CD4-positive, alpha-beta T cell treated with Interleukin-4 for 4 hours (primary cell): ENCODE measurements around the gene LGALS9B.
"Not testable (repeated sequence)": the region's sequence is repeated elsewhere in the genome, so short reads cannot be mapped to it uniquely, and the experiment has no call there.

Experiments used
- DNase-seq: peaks from one replicate; pipeline ENCODE4 v3.0.0-alpha.2; 2020

LGALS9B gene

DNA sequence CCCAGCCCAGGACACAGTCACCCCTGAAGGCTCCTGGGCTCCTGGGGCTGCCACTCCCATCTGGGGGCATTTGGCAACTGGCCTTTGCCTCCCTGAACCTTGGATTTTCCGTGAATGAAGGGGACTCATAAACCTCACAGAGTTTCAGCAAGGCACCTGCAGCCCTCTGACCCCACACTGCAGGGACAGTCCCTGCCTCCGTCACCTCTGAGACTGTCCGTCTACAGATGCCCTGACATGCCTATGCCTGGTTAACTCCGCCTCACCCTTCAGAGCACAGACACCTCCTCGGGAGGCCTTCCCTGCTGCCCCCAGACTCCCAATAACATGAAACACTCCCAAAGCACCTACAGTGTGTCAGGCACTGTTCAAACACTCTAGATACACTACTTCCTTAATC is 786 bp downstream of the LGALS9B start:
- DNase-seq: not testable (repeated sequence)

DNA sequence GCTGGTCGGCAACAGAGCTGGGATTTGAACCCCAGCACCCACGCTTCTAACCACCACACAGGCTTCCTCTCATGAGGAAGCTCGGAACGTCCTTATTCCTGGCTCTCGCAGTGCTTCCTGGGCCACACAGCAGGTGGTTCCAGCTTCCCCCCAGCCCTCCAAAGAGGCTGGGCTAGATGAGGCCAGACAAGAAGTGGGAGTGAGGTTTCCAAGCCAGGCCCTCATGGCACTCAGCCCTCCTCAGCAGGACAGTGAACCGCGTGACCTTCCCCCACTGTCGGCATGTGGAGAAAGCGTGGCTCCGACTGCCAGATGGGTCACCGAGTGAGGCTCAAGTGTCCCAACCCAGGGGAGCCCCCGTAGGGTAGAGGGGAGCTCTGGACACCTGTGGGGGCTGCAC is 1.8 kb downstream of the LGALS9B start:
- not testable (repeated sequence) for DNase-seq

DNA sequence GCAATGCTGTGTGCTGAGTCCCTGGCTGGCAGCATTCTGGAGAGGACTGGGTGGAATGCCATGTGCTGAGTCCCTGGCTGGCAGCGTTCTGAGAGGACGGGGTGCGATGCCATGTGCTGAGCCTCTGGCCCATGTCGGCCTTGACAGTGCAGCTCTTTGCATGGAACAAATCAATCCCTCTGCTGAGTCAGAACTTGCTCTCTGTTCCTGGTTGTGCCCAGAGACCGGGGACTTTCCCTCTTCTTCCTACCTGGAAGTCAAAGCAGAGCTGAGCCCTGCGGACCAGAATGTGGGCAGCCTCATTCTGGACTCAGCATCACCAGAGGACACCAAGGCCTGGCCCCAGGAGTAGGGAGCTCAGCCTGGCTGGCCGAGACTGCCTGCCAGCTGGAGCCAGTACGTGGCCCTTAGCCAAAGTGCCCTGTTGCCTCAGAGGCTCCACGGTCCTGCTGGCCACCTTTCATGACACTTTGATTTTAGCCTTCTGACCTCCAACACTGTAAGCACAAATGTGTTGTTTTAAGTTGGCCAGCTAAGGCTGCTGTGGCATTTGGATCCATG is 2.4 kb downstream of the LGALS9B start:
- DNase-seq: not testable (repeated sequence)

DNA sequence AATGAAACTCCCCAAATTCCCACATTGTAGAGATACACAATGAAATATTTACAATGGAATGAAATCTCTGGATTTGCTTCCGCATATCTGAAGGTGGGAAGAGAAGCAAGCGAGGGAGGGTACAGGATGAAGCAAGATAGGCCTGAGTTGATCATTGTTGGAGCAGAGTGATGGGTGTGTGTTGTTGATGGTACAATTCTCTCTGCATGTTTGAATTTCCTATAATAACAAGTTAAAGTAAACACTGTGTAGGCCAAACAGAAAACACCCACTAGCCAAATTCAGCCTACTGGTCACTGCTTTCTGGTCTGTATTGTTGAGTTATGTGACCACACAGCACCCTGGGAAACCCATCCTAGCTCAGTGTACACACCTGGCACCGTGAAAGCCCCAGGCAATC is 5.2 kb downstream of the LGALS9B start:
- DNase-seq: not testable (repeated sequence)

DNA sequence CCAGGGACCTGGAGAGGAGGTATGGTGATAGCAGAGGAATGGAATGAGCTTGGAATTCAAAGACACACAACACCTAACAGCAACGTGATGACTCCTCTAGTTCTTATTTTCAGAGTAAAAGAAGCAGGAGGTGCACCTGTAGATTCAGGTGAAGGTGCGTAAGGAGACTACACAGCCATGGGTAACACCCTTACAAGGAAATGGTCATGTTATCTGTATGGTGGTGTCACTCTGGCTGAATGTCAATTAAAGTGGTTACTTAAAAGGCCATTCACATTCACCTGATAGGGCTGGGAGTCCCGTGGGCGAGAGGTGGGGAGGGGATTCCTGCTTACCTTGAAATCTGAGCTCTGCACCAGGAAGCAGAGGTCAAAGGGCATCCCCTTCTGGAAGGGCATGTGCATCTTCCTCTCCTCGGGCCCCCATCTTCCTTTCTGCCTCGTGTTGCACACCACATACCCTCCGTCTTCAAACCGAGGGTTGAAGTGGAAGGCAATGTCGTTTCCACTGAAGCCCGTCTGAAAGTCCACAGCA is 9.4 kb downstream of the LGALS9B start:
- not testable (repeated sequence) for DNase-seq

DNA sequence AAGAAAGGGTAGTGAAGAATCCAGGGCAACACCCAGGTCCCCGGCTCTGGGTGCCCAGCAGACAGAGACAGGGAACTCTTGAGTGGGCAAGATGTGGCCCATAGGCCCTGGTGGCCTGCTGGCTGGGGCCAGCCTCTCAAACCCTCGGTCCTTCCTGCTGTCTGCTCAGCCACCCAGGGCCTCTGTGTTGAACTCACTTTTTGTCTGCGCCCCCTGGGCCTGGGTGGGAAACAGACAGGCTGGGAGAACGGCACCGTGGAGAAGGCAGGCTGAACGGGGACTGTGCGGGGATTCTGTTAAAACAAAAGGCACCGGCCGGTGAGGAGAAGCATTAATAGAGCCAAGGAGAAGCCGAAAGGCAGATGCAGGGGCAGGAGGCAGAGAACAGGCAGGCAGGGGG is 12.2 kb downstream of the LGALS9B start:
- DNase-seq: not testable (repeated sequence)

DNA sequence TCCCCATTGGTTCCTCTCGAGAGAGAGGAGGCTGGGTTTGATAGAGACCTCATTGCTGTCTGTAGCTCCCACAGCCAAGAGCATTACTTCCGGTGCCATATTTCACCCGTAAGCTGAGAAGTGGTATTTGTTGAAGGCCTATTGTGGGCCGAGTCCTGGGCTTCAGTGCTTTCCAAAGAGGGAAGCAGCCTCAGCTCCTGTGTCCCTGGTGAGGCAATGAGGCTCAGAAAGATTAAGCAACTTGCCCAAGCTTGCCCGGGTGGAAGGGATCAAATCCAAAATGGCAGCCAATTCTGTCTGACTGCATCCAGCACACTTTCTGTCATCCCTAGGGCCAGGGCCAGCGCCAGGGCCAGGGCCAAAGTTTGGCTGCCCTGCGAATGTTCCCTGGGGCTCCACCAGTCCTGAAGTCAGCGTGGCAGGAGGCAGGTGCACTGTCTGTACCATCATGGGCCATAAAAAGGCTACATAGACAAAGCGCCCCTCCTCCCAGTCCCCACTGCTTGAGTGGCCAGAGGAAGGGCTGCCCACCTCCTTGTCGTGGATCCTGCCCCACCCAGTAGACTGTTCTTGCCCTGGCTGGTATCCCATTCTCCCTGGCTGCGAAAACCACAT is 13.4 kb downstream of the LGALS9B start:
- not testable (repeated sequence) for DNase-seq

DNA sequence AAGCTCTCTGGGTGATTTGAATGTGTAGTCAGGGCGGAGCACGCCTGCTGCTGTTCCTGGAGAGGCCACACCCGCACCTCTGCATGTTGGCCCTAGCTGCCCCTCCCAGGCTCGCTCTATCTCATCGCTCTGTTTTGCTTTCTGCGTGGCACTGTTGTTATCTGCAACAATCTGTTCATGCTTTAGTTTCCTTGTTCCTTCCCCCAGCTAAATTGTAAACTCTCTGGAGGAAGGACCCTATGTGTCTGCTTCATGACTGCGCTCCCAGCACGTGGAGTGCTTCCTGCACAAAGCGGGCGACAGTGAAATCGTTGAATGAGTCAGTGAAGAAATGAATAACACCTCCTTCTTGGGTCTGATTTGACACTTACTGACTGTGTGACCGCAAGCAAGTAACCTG is 16.5 kb downstream of the LGALS9B start:
- not testable (repeated sequence) for DNase-seq

DNA sequence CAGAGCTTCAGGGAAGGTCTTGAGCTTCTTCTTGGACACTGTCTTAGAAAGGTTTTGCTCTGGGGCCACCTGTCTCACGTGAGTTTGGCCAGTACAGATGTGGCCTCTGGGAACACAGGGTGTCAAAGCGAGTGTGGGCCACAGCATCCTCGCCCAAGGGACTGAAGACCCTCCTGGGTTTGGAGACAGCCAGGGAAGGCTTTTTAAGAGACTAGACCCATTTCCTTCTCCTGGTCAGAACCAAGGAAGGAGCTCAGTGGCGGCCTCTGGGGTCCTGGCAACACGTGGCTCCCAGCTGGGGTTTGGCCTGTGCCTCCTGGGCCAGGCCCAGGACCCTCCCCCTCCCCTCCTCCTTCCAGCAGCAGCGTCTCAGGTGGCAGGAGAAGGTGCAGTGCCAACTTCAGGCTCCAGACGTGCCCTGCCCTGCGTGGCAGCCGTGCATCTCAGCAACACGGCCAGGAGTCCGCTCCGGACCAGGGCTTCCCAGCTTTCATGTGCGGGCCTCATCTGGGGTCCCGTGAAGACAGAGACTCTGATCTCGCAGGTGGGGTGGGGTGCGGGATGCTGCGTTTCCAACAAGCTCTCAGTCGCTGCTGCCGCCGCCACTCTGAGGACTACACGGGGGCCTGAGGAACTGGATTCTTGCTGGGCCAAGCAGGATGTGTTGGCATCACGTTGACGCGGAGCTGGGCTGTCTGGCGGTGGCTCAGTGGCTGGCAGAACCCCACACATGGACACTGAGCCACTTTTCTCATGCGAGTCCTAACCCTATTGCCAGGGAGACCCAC is 19.6 kb downstream of the LGALS9B start:
- DNase-seq: not testable (repeated sequence)

DNA sequence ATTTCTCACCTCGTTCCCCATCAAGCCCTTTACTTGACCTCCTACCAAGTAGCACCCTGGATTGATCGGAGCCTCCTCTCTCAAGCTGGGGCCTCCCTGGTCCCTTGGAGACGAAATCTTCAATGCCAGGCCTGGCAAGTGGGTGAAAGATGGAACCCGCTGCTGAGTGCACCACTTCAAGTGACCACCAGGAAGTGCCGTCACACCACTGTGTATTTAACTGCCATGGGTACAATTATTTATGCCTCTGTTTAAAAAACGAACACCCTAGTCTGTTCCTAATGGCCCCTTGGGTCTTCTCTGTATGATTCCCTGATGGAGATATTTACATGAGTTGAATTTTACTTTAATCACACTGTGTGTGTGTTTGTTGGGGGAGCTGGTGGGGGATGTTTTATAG is 20.4 kb downstream of the LGALS9B start:
- not testable (repeated sequence) for DNase-seq

DNA sequence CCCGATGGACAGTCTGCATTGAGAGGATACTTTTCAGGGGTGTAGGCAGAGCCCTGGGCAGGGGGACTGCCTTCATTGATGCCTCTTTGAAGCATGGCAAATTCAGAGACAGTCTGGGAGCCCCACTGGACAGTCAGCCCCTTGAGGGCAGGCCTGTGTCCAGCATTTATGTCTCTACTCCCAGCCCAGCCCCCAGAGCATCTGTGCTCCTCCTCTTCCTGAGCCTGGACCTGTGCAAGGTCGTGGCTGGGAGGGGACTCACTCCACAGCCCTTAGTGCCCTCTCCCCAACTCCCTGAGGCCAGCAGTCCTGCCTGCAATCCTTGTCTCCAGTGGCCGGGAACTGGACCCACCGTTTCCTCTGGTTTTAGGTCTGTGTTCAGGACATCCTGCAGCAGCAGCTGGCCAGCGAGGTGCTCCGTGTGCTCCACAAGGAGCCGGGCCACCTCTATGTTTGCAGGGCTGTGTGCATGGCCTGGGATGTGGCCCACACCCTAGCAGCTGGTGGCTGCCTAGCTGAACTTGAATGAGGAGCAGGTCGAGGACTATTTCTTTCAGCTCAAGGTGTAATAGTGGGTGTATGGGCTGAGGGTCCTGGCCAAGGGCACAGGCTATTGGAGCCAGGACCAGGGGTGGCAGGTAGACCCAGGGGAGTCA is 22.6 kb downstream of the LGALS9B start:
- DNase-seq: not testable (repeated sequence)

DNA sequence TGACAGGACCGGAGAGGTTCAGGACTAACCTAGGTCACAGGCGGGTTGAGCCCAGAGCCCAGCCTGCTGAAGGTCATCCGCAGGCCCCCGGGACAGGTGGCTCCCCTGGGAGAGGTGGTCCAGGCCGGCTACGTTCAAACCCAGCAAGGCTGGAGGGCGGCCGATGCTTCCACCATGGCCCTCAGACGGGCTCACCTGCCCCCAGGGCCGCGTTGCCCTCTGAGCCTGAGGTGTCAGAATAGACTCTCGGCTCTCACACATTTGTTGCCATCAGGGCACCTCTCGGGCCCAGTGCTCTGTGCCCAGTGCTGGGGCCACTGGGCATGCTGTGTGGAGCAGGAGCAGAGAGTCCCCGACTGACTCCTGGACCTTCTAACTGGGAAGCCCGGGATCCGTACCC is 23.2 kb downstream of the LGALS9B start:
- DNase-seq: not testable (repeated sequence)

DNA sequence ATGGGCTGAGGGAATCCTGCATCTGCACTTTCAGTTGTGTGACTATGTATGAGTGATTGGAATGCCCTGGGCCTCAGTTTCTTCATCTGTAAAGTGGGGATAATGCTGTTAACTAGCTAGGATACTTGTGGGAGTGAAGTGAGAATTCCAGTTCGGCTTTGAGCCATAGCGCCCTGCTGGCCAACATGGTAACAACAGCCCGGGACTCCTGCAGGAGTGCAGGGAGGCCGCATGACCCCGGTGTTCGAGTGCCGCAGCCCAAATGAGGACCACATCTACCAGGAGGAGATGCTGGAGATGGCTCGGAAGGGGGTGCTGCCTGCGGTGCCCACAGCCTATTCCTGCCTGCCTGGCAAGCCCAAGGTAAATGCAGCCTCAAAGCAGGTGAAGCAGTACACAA is 23.7 kb downstream of the LGALS9B start:
- DNase-seq: not testable (repeated sequence)

DNA sequence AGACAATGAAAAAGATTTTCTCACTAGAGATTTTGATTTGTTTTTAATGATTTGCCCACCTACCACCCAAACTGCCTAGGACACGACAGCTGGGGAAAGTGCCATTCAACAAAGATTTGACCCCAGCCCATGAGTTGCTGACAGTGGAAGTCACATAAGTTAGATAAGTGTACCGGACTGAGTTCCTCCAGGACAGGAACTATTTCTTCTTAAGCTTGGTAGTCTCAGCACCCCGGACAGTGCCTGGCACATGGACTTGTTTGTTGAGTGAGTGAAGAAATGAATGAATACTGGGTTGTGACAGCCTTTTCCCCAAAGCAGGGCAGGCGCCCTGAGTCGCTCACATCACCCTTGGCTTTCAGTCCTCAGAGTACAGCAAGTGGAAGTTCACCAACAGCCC is 26.7 kb downstream of the LGALS9B start:
- DNase-seq: not testable (repeated sequence)

DNA sequence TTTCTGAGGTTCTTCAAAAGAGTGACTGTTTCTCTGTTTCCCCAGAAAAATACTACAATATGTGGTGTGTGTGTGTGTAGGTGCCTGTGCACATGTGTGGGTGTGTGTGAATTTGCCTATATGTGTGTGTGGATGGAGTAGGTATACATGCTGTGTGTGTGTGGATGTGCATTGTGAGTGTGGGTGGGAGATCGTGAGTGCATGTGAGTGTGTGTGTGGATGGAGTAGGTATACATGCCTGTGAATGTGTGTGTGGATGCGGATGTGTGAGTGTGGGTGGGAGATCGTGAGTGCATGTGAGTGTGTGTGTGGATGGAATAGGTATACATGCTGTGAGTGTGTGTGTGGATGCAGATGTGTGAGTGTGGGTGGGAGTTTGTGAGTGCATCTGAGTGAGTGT is 32.2 kb downstream of the LGALS9B start:
- not testable (repeated sequence) for DNase-seq

DNA sequence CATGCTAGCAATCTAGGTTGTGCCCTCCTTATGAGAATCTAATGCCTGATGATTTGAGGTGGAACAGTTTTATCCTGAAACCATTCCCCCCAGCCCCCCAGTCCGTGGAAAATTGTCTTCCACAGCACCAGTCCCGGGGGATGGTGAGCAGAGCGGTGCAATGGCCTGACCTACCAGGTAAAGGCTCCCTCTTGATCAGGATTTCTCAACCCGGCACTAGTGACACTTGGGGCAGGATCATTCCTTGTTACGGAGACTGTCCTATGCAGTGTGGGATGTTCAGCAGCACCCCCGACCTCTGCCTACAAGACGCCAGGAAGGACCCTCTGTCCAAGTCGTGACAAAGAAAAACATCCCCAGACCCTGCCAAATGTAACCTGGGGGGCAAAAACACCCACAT is 34.0 kb downstream of the LGALS9B start:
- DNase-seq: not testable (repeated sequence)

DNA sequence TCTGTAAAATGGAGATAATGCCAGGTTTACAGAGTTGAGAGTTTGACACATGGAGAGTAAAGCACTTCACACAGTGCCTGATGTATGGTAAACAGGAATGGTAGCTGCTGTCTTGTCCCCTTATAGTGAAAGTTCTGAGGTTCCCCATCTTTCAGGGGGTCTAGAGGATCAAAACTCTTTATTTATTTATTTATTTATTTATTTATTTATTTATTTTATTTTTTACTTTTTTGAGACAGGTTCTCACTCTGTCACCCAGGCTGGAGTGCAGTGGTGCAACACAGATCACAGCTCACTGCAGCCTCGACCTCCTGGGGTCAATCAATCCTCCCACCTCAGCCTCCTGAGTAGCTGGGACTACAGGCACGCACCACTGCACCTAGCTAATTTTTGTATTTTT is 40.1 kb downstream of the LGALS9B start:
- not testable (repeated sequence) for DNase-seq

DNA sequence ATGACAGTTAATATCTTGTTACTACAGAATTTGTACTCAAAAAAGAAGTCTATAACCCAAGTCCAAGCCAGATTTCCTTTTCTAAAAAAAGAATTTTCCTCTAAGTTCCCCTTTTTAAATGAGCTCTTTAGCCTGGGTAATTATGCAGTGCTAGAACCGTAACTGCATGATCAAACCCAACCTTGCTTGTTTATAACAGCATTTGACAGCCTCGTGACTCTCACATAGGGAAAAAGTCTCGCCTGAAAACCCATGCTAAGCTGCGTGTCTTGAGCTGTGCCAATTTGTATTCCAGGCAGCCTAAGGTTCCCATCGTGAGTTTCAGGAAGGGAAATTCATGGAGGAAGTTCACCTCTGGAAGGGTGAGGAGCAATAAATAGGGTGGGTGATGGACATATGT is 44.5 kb downstream of the LGALS9B start:
- not testable (repeated sequence) for DNase-seq

DNA sequence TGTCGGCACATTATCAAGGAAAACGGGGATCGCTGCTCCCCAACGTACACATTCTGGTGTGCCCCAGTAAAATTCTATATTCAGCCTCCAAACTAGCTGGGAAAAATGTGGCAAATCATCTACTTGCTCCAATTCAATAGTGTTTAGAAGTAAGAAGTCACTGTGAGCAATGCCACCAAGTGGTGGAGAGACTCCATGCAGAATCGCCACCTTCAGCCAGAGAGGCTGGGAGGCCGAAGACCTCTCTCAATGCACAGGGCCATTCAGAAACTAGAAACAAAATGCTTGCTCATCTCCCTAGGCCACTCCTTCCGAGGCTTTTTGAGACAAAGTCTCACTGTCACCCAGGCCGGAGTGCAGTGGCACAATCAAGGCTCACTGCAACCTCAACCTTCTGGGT is 48.5 kb downstream of the LGALS9B start:
- not testable (repeated sequence) for DNase-seq

DNA sequence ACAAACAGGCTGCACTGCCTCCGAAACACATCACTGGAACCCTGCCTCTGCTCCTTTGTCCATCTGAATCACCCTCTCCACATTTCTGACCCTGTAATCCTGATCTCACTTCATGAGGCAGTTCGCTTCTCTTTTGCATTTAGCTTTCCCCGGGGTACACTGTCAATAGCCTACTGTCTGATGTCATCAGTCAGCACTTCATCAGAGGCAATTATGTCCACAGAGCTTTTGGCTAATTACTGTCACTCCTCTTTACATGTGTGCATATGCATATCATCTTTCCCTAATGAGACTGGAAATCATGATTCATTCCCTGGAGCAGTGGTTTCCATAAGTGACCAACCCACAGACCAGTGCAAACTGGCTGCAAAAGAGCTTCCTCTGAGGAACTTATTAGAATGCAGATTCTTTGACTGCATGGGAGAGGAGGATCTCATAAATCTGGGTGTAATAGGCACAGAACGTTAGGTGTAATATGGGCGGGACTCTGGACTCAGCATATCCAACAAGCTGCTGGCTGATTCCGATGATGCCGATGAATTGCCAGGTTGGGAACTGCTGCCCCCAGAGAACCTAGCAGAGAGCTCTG is 49.8 kb downstream of the LGALS9B start:
- DNase-seq: not testable (repeated sequence)

DNA sequence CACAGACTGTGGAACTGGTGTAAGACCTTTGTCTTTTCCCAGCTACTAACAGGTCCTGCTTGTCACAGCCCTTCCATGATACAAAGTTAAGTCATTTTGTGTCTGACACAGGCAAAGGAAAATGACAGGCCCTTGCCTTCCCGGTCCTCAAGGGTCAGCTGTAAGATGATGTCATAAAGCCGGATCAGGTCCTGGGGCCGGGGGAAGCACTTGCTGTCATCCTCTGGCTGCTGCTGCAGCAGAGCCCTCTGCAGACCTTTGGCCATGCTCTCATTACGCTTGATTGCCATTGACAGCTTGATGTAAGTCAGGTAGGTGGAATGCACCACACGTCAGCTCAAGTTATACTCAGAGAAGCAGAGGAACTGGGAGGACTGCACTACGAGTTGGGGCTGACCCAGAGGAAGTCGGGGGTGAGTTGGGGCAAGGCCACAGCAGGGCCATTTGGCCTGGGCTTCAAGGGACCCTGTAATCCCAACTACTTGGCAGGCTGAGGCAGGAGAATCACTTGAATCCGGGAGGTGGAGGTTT is 50.9 kb downstream of the LGALS9B start:
- DNase-seq: not testable (repeated sequence)

DNA sequence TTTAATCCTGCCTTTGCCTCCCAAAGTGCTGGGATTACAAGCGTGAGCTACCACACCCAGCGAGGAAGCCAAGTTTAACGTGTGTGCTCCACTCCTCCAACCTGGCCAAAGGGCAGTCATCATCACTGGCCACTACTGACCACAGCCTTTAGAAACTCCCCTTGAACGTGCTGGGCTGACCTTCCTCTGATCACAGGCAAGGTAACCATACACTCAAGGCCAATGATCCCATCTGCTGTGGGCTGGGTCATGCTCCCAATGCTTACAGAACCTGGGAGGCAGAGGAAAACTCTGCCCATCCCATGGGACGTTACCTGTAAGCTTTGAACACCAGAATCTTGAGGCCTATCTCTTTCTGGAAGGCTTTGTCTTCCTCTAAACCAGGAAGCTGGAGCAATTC is 51.9 kb downstream of the LGALS9B start:
- DNase-seq: not testable (repeated sequence)
